ENCODE measurements around the gene JADE2. TPM values are rescaled to one million over a fixed set of nuclear protein-coding genes. Genes with fewer than 3 reads are reported as not detected.
"Not testable (repeated sequence)": the region's sequence is repeated elsewhere in the genome, so short reads cannot be mapped to it uniquely, and the experiment has no call there.

Gene JADE2
- total RNA-seq, 1 donor = 38.8 TPM

- DNase-seq (ENCODE audit: low read depth) = peak; percentile 57
- no peak overlapping the region for H3K4me3 ChIP-seq (ENCODE audit: low read depth, low read length)
- no peak for TF ChIP-seq CTCF (IDR thresholded peaks at IDR 0.05; ENCODE audit: insufficient read depth, low read length)
These were observed 28.4 kb downstream of the JADE2 start for GRCh38 chr5:134553821-134554267.

GRCh38 chr5:134554319-134555222 lies 29.1 kb downstream of the JADE2 start:
- TF ChIP-seq CTCF (IDR thresholded peaks at IDR 0.05; ENCODE audit: insufficient read depth, low read length) = peak; percentile 39
- H3K4me3 ChIP-seq (ENCODE audit: low read depth, low read length) = no peak overlapping the region
- peak; percentile 96 for DNase-seq (ENCODE audit: low read depth)

DNA sequence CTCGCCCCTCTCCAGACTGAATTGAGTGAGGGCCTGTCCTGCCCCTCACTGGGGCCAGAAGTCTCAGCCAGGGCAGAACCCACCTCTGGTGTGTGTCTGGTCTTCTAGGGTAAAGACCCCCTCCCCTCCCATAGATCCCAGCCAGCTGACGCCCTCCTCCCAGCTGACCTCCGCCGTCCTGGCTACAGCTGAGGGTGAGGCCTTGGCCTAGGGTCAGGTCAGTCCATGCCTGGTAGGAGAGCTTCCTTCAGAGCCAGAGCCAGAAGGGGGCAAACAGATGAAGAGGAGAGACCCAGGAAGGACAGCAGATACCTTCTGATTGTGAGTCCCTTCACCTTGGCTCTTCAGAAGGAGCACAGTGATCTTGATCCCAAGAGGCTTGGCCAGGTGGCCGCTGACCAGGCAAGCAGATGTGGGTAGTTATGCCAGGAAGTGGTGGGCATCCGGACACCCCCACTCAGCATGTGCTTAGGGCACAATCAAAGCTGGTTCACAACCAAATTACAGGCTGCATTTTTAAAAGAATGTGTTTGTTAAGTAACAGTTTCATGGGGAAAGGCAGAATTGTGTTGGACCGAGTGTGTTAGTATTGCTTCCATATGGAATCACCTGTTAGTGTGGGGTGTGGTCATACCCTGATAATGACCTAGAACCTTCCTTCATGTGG lies 29.9 kb downstream of the JADE2 start:
- no peak for TF ChIP-seq CTCF (IDR thresholded peaks at IDR 0.05; ENCODE audit: insufficient read depth, low read length)
- peak; percentile 29 for DNase-seq (ENCODE audit: low read depth)
- no peak overlapping the region for H3K4me3 ChIP-seq (ENCODE audit: low read depth, low read length)

DNA sequence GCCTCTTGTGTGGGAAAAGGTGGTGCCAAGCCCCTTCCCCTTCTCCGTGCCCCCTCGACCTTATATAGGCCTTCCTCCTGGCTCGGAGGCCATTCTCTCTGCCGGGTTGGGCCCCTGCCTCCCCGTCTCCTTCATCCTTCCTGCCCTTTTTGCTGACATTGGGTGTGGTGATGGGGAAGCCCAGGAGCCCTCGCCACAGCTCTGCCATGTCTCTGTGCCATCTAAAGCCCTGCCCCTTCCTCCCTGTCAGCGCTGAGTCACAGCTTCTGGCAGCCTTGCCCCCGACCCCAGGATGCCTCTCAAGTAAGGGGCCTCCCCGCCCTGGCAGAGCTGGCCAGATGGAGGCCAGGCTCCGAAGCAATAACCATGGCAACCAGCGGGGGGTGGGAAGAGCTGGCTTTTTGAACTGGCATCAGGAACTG lies 30.4 kb downstream of the JADE2 start:
- TF ChIP-seq CTCF (IDR thresholded peaks at IDR 0.05; ENCODE audit: insufficient read depth, low read length) = no peak
- no peak overlapping the region for H3K4me3 ChIP-seq (ENCODE audit: low read depth, low read length)
- DNase-seq (ENCODE audit: low read depth) = peak; percentile 80

DNA sequence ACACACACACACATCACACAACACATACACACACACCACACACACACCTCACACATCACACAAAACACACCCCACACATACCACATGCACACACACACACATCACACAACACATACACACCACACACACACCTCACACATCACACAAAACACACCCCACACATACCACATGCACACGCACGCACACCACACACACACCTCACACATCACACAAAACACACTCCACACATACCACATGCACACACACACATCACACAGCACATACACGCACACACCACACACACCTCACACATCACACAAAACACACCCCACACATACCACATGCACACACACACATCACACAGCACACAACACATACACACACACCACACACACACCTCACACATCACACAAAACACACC lies 31.1 kb downstream of the JADE2 start:
- DNase-seq (ENCODE audit: low read depth); H3K4me3 ChIP-seq (ENCODE audit: low read depth, low read length): not testable (repeated sequence)

DNA sequence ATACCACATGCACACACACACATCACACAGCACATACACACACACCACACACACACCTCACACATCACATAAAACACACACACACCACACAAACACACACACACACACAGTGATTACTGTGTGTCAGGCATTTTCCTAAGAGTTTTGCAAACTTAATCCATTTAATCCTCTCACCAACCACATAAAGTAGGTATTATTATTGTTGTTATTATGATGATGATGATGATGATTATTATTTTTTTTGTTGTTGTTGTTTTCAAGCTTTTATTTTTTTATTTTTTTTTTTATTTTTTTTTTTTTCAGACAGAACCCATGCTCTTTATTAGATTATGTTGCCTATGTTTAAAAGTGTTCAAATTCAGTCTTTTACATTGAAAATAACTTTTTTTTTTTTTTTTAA lies 31.5 kb downstream of the JADE2 start:
- H3K4me3 ChIP-seq (ENCODE audit: low read depth, low read length) = no peak overlapping the region
- no peak for DNase-seq (ENCODE audit: low read depth)
- no peak for TF ChIP-seq CTCF (IDR thresholded peaks at IDR 0.05; ENCODE audit: insufficient read depth, low read length)

GRCh38 chr5:134559672-134560071 lies 34.2 kb downstream of the JADE2 start:
- TF ChIP-seq CTCF (IDR thresholded peaks at IDR 0.05; ENCODE audit: insufficient read depth, low read length) = no peak
- H3K4me3 ChIP-seq (ENCODE audit: low read depth, low read length) = no peak overlapping the region
- DNase-seq (ENCODE audit: low read depth) = no peak
